HG03066 (cell line): ENCODE data around the gene ADAMTS10.
"Not testable (repeated sequence)": the region's sequence is repeated elsewhere in the genome, so short reads cannot be mapped to it uniquely, and the experiment has no call there.

Source experiments
- ATAC-seq: cut with Tn5 transposase; IDR thresholded peaks from one replicate; pipeline ENCODE4 v1.9.1; 2021; ENCODE audit warnings: low read depth; ENCODE audit not compliant: unreplicated experiment

The ADAMTS10 gene

GRCh38 chr19:8596168-8596567, 14.3 kb downstream of the ADAMTS10 start:
- ATAC-seq, result no peak

- ATAC-seq, result no peak
Measured at GRCh38 chr19:8595651-8596050, 14.9 kb downstream of the ADAMTS10 start.

GRCh38 chr19:8593931-8594330, 16.6 kb downstream of the ADAMTS10 start:
- ATAC-seq, result no peak

GRCh38 chr19:8592231-8593009, 18.1 kb downstream of the ADAMTS10 start:
- no peak for ATAC-seq

- no peak for ATAC-seq
Measured at GRCh38 chr19:8589177-8589714, 21.3 kb downstream of the ADAMTS10 start.

GRCh38 chr19:8585894-8586750, 24.4 kb downstream of the ADAMTS10 start:
- no peak for ATAC-seq

- ATAC-seq, result no peak
Measured at GRCh38 chr19:8584965-8585893, 25.3 kb downstream of the ADAMTS10 start.

GRCh38 chr19:8580710-8581281, 29.7 kb downstream of the ADAMTS10 start:
- no peak for ATAC-seq

GRCh38 chr19:8578642-8579265, 31.8 kb downstream of the ADAMTS10 start:
- no peak for ATAC-seq

- no peak for ATAC-seq
Measured at GRCh38 chr19:8577741-8578140, 32.8 kb downstream of the ADAMTS10 start.

- no peak for ATAC-seq
Measured at GRCh38 chr19:8577247-8577646, 33.3 kb downstream of the ADAMTS10 start, which contains the start of gene MYO1F. MYO1F (minus strand) TSS chr19:8577442; CDS start chr19:8577309, 133 bp downstream.

- ATAC-seq, result no peak
Measured at GRCh38 chr19:8576273-8576993, 34.1 kb downstream of the ADAMTS10 start.

- no peak for ATAC-seq
Measured at GRCh38 chr19:8575467-8575997, 35.0 kb downstream of the ADAMTS10 start.

GRCh38 chr19:8574619-8574922, 35.9 kb downstream of the ADAMTS10 start:
- ATAC-seq, result not testable (repeated sequence)

GRCh38 chr19:8573316-8573715, 37.2 kb downstream of the ADAMTS10 start:
- ATAC-seq, result no peak

- ATAC-seq, result no peak
Measured at GRCh38 chr19:8571006-8571411, 39.5 kb downstream of the ADAMTS10 start.

GRCh38 chr19:8569066-8569771, 41.3 kb downstream of the ADAMTS10 start:
- ATAC-seq, result peak; percentile 70

GRCh38 chr19:8567522-8568172, 42.9 kb downstream of the ADAMTS10 start:
- no peak for ATAC-seq
